Left cardiac atrium (tissue), 4 donors: ENCODE results near the gene KREMEN1. TPM values are rescaled to one million over a fixed set of nuclear protein-coding genes. Genes with fewer than 3 reads are reported as not detected.

ENCODE experiments used
- ATAC-seq, 2 donors: fragments of 200-7000 bp; cut with Tn5 transposase; one replicate each; pipeline ENCODE4 v1.9.1; 2020; ENCODE audit warnings: mild to moderate bottlenecking in 2 of 2, moderate library complexity in 2 of 2
- DNase-seq: peaks from one replicate; pipeline ENCODE4 v3.0.0-alpha.2; 2020
- intact Hi-C, 2 donors: fragments of 100-400 bp; cut with DNase I; formaldehyde crosslinking; loops; one replicate each; pipeline versions ENCODE4 v1.14.1 to v1.15.1; 2022 to 2023
- total RNA-seq, 2 donors: library from RNA; stranded (reverse); fragmentation: NEBNext Ultra II Directional; extraction: Animal tissue kit (Norgen Biotek cat#: 25700); gene quantifications; one replicate each; pipeline ENCODE4 v1.2.1, GENCODE V29; 2021
- donor health status: DM: no; HTN: yes; CAD: no.
- donor health status: DM: no; HTN: yes; CAD: no; lungs with severe emphysema.
- donor health status: DM: yes; HTN: yes; CAD: no.
- donor health status: Dilated cardiomyopathy.

KREMEN1 gene
- total RNA-seq, 2 donors from 2014 or later, result 39.1 to 49.8 TPM

DNA sequence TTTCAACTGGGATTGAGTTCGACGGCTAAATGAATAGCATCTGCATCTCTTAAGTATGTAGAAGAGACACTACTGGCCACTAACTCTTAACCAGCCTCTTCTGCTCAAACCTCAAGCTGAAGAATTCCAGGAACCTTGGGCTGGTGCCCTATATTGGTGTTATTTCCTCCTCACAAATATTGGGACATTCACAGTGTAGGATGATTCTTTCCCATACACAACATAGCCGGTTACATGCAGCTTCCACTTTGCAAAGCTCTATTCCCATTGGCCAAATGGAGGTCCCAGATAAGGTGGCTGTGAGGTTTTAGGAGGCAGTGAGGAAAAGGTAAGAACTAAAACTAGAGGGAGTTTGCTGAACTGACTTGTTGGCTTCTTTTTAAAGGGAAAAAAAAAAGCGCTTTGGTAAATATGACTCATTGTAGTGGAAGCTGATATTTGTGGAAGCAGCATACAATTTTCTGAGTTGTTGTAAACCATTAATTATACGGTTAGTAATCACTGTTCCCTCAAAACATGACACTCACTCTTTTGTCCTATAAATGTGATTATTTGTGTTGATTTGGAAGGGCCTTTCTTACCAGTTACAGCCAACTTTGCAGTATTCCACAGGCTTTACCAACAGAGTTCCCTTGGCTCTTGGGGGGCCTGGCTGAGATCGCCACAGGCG, 28.8 kb upstream of the KREMEN1 start:
- intact Hi-C loops, result loop anchor here in 1 of 2 donors (5.0 kb wide), 1 partner anchor 187 kb away; no protein-coding TSS in a partner anchor
- ATAC-seq, result no peak
- DNase-seq, result no peak

DNA sequence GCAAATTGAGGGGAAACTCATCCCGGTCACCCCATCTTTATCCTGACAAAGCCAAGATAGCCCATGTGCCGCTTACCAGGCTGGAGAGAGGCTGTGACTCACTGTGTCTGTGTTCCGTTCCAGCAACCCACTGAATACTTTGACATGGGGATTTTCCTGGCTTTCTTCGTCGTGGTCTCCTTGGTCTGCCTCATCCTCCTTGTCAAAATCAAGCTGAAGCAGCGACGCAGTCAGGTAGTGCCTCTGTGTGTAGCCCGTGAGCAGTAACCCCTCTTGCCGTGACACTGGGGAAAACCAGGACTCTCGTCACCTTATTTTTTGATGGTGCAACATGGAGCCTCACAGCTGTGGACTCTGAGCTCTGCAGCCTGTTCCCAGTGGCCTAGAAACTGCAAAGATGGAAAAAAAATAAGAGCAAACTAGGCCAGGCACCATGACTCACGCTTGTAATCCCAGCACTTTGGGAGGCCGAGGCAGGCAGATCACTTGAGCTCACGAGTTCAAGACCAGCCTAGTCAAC, 28.1 kb upstream of the KREMEN1 start:
- ATAC-seq (peak in 1 of 2 donors; percentile 21), DNase-seq (no peak)
- intact Hi-C loops, result loop anchor here in 1 of 2 donors (5.0 kb wide), 1 partner anchor 187 kb away; no protein-coding TSS in a partner anchor

GRCh38 chr22:29048822-29049654, 23.8 kb upstream of the KREMEN1 start:
- ATAC-seq, result no peak
- intact Hi-C loops, result no loop called here
- DNase-seq, result no peak

DNA sequence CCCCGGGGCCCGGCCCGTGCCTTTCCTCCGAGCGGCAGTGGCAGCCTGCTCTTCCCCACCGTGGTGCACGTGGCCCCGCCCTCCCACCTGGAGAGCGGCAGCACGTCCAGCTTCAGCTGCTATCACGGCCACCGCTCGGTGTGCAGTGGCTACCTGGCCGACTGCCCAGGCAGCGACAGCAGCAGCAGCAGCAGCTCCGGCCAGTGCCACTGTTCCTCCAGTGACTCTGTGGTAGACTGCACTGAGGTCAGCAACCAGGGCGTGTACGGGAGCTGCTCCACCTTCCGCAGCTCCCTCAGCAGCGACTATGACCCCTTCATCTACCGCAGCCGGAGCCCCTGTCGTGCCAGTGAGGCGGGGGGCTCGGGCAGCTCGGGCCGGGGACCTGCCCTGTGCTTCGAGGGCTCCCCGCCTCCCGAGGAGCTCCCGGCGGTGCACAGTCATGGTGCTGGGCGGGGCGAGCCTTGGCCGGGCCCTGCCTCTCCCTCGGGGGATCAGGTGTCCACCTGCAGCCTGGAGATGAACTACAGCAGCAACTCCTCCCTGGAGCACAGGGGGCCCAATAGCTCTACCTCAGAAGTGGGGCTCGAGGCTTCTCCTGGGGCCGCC, 23.1 kb upstream of the KREMEN1 start:
- DNase-seq (no peak), ATAC-seq (peak in 1 of 2 donors; percentile 8)
- intact Hi-C loops, result no loop called here

DNA sequence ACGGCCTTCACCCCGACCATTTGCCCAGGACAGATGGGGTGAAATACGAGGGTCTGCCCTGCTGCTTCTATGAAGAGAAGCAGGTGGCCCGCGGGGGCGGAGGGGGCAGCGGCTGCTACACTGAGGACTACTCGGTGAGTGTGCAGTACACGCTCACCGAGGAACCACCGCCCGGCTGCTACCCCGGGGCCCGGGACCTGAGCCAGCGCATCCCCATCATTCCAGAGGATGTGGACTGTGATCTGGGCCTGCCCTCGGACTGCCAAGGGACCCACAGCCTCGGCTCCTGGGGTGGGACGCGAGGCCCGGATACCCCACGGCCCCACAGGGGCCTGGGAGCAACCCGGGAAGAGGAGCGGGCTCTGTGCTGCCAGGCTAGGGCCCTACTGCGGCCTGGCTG, 22.4 kb upstream of the KREMEN1 start:
- DNase-seq (no peak), ATAC-seq (no peak)
- intact Hi-C loops, result no loop called here

DNA sequence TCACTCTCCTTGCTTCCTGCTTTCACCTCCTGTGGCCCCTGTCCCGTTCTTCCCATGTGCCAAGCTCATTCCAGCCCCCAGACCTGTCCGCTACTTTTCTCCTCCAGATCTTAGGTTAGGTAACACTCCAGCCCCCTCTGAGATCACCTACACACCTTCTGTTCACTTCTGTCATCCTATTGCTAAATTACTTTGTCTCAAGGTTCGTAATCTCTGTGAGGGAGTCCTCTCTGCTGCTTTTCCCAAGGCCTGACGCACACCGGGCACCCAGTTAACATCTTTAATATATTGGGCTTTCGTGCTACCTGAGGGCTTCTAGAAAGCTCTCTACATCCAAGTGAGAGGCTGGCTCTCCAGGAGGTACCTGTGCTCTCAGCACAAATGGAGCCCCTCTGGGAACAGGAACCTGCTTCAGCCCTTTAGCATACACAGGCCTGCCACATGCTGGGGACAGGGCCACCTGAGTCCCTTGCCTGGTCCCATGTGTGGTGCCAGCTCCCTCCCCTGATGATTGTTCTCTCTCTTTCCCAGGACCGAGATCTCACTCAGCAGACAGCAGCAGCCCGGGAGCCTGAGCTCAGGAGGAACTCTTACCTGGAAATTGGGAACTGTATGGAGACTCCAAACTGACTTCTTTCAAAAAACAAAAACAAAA, 19.7 kb upstream of the KREMEN1 start:
- intact Hi-C loops, result no loop called here
- no peak for DNase-seq
- ATAC-seq, result no peak

- ATAC-seq (no peak), DNase-seq (no peak)
- intact Hi-C loops, result no loop called here
Observed at GRCh38 chr22:29054251-29054767, 18.5 kb upstream of the KREMEN1 start.

- intact Hi-C loops, result no loop called here
- ATAC-seq, result no peak
Observed at GRCh38 chr22:29055192-29055830, 17.5 kb upstream of the KREMEN1 start.

GRCh38 chr22:29056472-29056871, 16.4 kb upstream of the KREMEN1 start:
- DNase-seq (no peak), ATAC-seq (no peak)
- intact Hi-C loops, result no loop called here

More at GRCh38 chr22:29055192-29055830, 17.5 kb upstream of the KREMEN1 start:
- DNase-seq, result no peak

- ATAC-seq, result no peak
- intact Hi-C loops, result loop anchor here in 1 of 2 donors (10.0 kb wide), 1 partner anchor 94 kb away; no protein-coding TSS in a partner anchor
- no peak for DNase-seq
Observed at GRCh38 chr22:29060251-29060869, 12.5 kb upstream of the KREMEN1 start.

GRCh38 chr22:29060931-29061330, 11.9 kb upstream of the KREMEN1 start:
- intact Hi-C loops, result loop anchor here in 1 of 2 donors (10.0 kb wide), 1 partner anchor 94 kb away; no protein-coding TSS in a partner anchor
- DNase-seq (no peak), ATAC-seq (no peak)

DNA sequence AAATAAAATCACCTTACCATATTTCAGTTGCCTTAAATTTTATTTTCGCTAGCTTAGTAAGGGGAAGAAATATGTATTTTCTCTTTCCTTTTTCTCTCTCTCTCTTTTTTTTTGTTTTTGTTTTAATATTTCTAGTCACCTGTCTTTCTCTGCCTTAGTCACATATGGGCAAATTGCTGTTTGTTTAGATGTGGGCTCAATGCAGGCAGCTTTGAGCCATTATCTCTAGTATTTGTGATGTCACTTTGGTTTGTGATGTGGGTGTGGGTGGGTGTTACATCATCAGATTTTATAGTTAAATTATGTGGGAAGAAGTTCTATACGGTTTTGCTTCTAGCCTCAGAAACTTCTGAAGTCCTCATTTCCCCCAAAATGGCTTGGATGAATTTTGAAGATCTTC, 11.1 kb upstream of the KREMEN1 start, which contains the start of gene C22orf31:
C22orf31 (minus strand) TSS at position 59 of the 400 bp plus-strand sequence; CDS start at position 20, 39 bp downstream.
- intact Hi-C loops, result loop anchor here in 1 of 2 donors (10.0 kb wide), 1 partner anchor 93 kb away; no protein-coding TSS in a partner anchor
- DNase-seq (no peak), ATAC-seq (no peak)

- ATAC-seq, result peak in 1 of 2 donors; percentile 47
Observed at GRCh38 chr22:29062286-29062821, 10.5 kb upstream of the KREMEN1 start.

DNA sequence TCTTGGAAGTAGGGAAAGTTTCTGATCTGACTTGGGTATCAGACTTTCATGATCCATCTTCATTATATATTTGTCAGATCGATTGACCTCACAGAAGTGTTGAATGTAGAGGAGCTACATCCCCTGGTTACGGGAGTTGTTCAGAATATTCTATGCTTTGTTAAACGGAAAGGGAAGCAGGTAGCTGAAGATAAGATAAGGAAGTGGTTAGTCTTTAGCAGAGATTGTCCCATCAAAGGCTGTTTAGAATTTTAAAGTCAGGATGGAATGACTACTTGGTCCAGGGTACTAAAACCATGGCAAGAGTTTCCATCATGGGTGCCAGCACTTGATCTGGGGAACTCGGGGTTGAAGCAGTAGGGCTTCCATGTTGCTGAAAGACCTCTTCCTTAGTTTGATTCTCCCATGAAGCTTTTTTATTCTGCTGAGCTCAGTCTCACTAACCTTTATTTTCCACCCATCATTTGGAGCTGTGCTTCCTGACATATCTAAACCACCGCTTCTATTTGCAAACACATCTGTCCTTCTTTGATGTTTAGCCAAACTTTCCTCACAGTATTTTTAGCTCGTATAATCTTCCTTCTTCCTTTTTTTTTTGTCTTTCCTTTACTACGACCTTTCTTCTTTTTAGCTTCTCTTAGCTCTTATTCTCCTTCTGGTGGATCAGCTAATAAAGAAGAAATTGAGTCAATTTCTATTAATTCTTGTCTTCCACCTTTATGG, 7.2 kb upstream of the KREMEN1 start:
- intact Hi-C loops, result loop anchor here in 1 of 2 donors (10.0 kb wide), 1 partner anchor 89 kb away; no protein-coding TSS in a partner anchor
- ATAC-seq (no peak), DNase-seq (no peak)

More at GRCh38 chr22:29062286-29062821, 10.5 kb upstream of the KREMEN1 start:
- DNase-seq, result no peak
- intact Hi-C loops, result loop anchor here in 1 of 2 donors (10.0 kb wide), 1 partner anchor 92 kb away; no protein-coding TSS in a partner anchor

DNA sequence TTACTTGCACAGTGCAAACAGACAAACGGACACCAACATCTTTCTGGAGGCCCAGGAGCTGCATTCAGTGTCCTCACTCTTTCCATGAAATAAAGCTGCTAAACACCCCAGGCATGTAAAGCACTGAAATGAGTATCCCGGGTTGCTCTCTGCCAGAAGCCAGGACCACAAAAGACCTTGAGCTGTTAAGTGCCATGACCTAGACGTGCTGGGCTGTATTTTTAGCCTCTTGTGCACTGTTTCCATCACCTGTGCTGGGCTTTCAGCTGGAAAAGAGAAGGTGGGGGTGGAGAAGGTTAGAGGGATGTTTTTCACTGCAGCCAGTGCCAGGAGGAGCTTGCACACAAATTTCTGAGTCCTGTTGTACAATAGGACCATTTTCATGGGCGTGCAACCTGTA, 3.4 kb upstream of the KREMEN1 start:
- no peak for ATAC-seq
- no peak for DNase-seq
- intact Hi-C loops, result loop anchor here in 1 of 2 donors (10.0 kb wide), 1 partner anchor 85 kb away; no protein-coding TSS in a partner anchor

GRCh38 chr22:29070490-29070889, 2.3 kb upstream of the KREMEN1 start:
- intact Hi-C loops, result no loop called here
- no peak for ATAC-seq
- no peak for DNase-seq
